Measurements from ENCODE around the gene NCAPD2. TPM values are rescaled to one million over a fixed set of nuclear protein-coding genes. Genes with fewer than 3 reads are reported as not detected.

The NCAPD2 gene
- total RNA-seq = 10 to 100 TPM; 10.1 to 13.4 (median 11.2) TPM
- polyA plus RNA-seq = 1 to 10 TPM; 3.9 to 9.5 (median 5.9) TPM
- long read RNA-seq, donor 1, partial matches to known transcripts = 5 of 7 reads
- long read RNA-seq, donor 1, other reads (novel, unspliced or antisense) = 2 of 7 reads
- long read RNA-seq, donor 2, full-length matches to known transcripts = 3 of 8 reads
- long read RNA-seq, donor 2, partial matches to known transcripts = 3 of 8 reads
- long read RNA-seq, donor 2, other reads (novel, unspliced or antisense) = 2 of 8 reads

- Histone ChIP-seq H3K27ac (peak within 1 kb of the TSS; percentile 99), H3K9me3 (no peaks in the 10 kb centered on the region), H3K4me1 (peaks cover 21% of the 10 kb centered on the region), H3K27me3 (ENCODE audit: insufficient read depth in 3 of 3, low read length in 2 of 3) (no peaks in the 10 kb centered on the region), H3K36me3 (ENCODE audit: insufficient read depth in 1 of 2, low read depth in 1 of 2) (peaks cover 6 to 56% of the 10 kb centered on the region in 2 donors), H3K4me3 (peak within 1 kb of the TSS; percentile 89)
- TF ChIP-seq CTCF (IDR thresholded peaks at IDR 0.05) = peak; percentile 22
- WGBS, 3 donors = 0 to 1% (median 1%) methylated on average over 47 to 49 of the region's 49 CpGs
- ATAC-seq (peak; percentile 94), DNase-seq (peak; percentile 94 to 97)
- intact Hi-C loops (cut with DNase I) = loop anchor here in 1 of 2 donors (1.0 to 10.0 kb wide), 3 partner anchors 23 to 191 kb away; partner anchors contain the start of genes GAPDH, VAMP1 and ZNF384
These were observed at the start of gene NCAPD2 for GRCh38 chr12:6493497-6494257. TSS of gene NCAPD2 (plus strand) at chr12:6494102. CDS start at chr12:6495099, 997 bp downstream.

- Histone ChIP-seq H3K9me3 (no peaks in the 10 kb centered on the region), H3K27me3 (ENCODE audit: insufficient read depth in 3 of 3, low read length in 2 of 3) (no peaks in the 10 kb centered on the region), H3K27ac (no peak within 1 kb of the TSS), H3K36me3 (ENCODE audit: insufficient read depth in 1 of 2, low read depth in 1 of 2) (peaks cover 0 to 62% of the 10 kb centered on the region in 2 donors), H3K4me3 (no peak within 1 kb of the TSS), H3K4me1 (no peaks in the 10 kb centered on the region)
- ATAC-seq (no peak), DNase-seq (no peak)
- 87 to 89% (median 88%) methylated on average over 16 of the region's 16 CpGs for whole genome bisulfite sequencing, 3 donors
- TF ChIP-seq CTCF (IDR thresholded peaks at IDR 0.05) = no peak
- intact Hi-C loops (cut with DNase I) = no loop called here
These were observed 48.9 kb upstream of the NCAPD2 start, which contains the start of gene CD27 for GRCh38 chr12:6444704-6445688. TSS of gene CD27 (plus strand) at chr12:6444955. CDS start at chr12:6445096, 141 bp downstream.

GRCh38 chr12:6450091-6450868 is 43.6 kb upstream of the NCAPD2 start:
- no peak for ATAC-seq
- TF ChIP-seq CTCF (IDR thresholded peaks at IDR 0.05) = no peak
- no peaks in the 10 kb centered on the region for H3K27me3 ChIP-seq (ENCODE audit: insufficient read depth in 3 of 3, low read length in 2 of 3)
- peaks cover 11% of the 10 kb centered on the region for H3K4me1 ChIP-seq
- H3K4me3 ChIP-seq = peak overlapping the region; percentile 90
- DNase-seq = no peak
- H3K27ac ChIP-seq = peak overlapping the region; percentile 95
- no peaks in the 10 kb centered on the region for H3K9me3 ChIP-seq
- 59 to 66% (median 60%) methylated on average over 16 of the region's 16 CpGs for WGBS, 3 donors
- intact Hi-C loops (cut with DNase I) = loop anchor here in 1 of 2 donors (5.0 kb wide), 1 partner anchor 123 kb away; no protein-coding TSS in a partner anchor
- peaks cover 0 to 52% of the 10 kb centered on the region in 2 donors for H3K36me3 ChIP-seq (ENCODE audit: insufficient read depth in 1 of 2, low read depth in 1 of 2)

All from psoas muscle (tissue), 8 donors.